Stomach (tissue), 4 donors: ENCODE results near the gene GYPE.
"Not testable (repeated sequence)": the region's sequence is repeated elsewhere in the genome, so short reads cannot be mapped to it uniquely, and the experiment has no call there.

Experiments used
- CTCF ChIP-seq, 7 experiments: fragments of 450-650 bp in 4 of 7; fragments of 200-600 bp in 3 of 7; sonication (generic) in 3 of 7; IDR thresholded peaks; one replicate each; pipeline ENCODE4 v1.5.1; 2016 to 2019; ENCODE audit warnings: antibody characterized with exemption in 7 of 7, control low read depth in 2 of 7, mild to moderate bottlenecking in 1 of 7
- POLR2AphosphoS5 ChIP-seq, 3 donors: sonication (generic); formaldehyde crosslinking; IDR thresholded peaks; one replicate each; pipeline ENCODE4 v1.6.1; 2016; ENCODE audit warnings: antibody characterized with exemption in 3 of 3

- TF ChIP-seq CTCF, POLR2AphosphoS5 (IDR thresholded peaks at IDR 0.05): not testable (repeated sequence)
These were observed 56.1 kb downstream of the GYPE start for GRCh38 chr4:143849296-143849695.
